ENCODE measurements around the gene WFIKKN1.
A peak's percentile ranks its signal among the peaks of the same experiment; 100 is the strongest.

Gene WFIKKN1

DNA sequence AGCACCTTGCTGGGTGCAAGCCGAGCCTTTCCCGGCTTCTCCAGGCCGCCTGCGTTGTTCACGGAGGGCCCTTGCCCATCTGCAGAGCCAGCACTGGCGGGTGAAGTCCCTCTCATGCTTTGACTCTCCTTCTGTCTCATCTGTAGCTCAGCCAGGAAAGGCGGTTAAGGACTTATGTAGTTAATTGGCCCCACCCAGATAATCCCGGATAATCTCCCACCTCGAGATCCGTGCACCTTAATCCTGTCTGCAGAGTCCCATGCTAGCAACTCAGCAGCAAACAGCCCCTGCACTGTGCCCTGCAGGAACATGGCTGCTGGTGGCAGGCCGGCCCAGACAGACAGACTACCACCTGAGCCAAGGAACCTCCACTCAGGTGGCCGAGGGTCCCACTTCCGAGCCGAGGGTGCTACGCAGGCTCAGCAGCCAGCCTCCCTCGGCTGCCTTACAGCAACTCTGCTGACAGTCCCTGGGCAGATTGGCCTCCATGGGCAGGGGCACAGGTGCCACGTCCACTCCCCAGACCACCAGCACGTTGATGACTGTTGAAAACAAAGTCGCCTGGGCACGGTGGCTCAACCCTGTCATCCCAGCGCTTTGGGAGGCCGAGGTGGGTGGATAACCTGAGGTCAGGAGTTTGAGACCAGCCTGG, 24.0 kb upstream of the WFIKKN1 start:
- no peak for DNase-seq
- TF ChIP-seq GATA1 (IDR thresholded peaks at IDR 0.05; ENCODE audit: low read depth, low read length): no peak
- TF ChIP-seq POLR2A (IDR thresholded peaks at IDR 0.05; ENCODE audit: low read length): no peak

- TF ChIP-seq GATA1 (IDR thresholded peaks at IDR 0.05; ENCODE audit: low read depth, low read length) (no peak), POLR2A (IDR thresholded peaks at IDR 0.05; ENCODE audit: low read length) (no peak)
- DNase-seq: no peak
Observed at GRCh38 chr16:608019-608418, 22.8 kb upstream of the WFIKKN1 start.

DNA sequence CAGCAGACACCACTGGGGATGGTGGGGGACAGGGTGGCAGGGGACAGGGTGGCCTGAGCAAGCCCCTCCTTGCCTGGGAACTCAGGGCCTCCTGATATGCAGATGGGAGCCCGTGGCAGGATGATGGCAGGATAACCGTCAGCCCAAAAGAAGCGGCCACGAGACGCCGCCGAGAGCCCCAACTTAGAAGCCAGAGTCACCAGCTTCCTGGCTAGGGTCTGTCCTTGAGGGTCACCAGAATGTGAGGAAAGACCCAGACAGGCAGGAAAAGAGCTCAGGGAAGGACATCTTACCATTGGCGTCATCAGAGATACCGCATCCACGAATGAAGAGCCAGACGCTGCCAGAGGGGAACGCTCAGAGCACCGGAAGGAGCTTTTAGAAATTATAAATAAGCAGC, 21.5 kb upstream of the WFIKKN1 start:
- TF ChIP-seq POLR2A (IDR thresholded peaks at IDR 0.05; ENCODE audit: low read length): no peak
- no peak for TF ChIP-seq GATA1 (IDR thresholded peaks at IDR 0.05; ENCODE audit: low read depth, low read length)
- DNase-seq: no peak

- DNase-seq: no peak
- TF ChIP-seq GATA1 (IDR thresholded peaks at IDR 0.05; ENCODE audit: low read depth, low read length) (no peak), POLR2A (IDR thresholded peaks at IDR 0.05; ENCODE audit: low read length) (no peak)
Observed at GRCh38 chr16:609984-610383, 20.8 kb upstream of the WFIKKN1 start.

- TF ChIP-seq GATA1 (IDR thresholded peaks at IDR 0.05; ENCODE audit: low read depth, low read length): no peak
- TF ChIP-seq POLR2A (IDR thresholded peaks at IDR 0.05; ENCODE audit: low read length): no peak
- DNase-seq: peak; percentile 50 to 65
Observed at GRCh38 chr16:610513-611381, 20.0 kb upstream of the WFIKKN1 start.

GRCh38 chr16:615122-615521, 15.7 kb upstream of the WFIKKN1 start:
- no peak for TF ChIP-seq GATA1 (IDR thresholded peaks at IDR 0.05; ENCODE audit: low read depth, low read length)
- TF ChIP-seq POLR2A (IDR thresholded peaks at IDR 0.05; ENCODE audit: low read length): no peak
- DNase-seq: no peak

GRCh38 chr16:616733-617586, 13.8 kb upstream of the WFIKKN1 start:
- no peak for DNase-seq
- TF ChIP-seq POLR2A (IDR thresholded peaks at IDR 0.05; ENCODE audit: low read length) (no peak), GATA1 (IDR thresholded peaks at IDR 0.05; ENCODE audit: low read depth, low read length) (no peak)

- TF ChIP-seq GATA1 (IDR thresholded peaks at IDR 0.05; ENCODE audit: low read depth, low read length) (no peak), POLR2A (IDR thresholded peaks at IDR 0.05; ENCODE audit: low read length) (no peak)
- DNase-seq: no peak
Observed at GRCh38 chr16:617855-618254, 12.9 kb upstream of the WFIKKN1 start.

GRCh38 chr16:619476-620100, 11.2 kb upstream of the WFIKKN1 start:
- no peak for DNase-seq
- TF ChIP-seq POLR2A (IDR thresholded peaks at IDR 0.05; ENCODE audit: low read length) (no peak), GATA1 (IDR thresholded peaks at IDR 0.05; ENCODE audit: low read depth, low read length) (no peak)

GRCh38 chr16:620700-621525, 9.9 kb upstream of the WFIKKN1 start:
- no peak for TF ChIP-seq GATA1 (IDR thresholded peaks at IDR 0.05; ENCODE audit: low read depth, low read length)
- no peak for DNase-seq

GRCh38 chr16:621526-622105, 9.2 kb upstream of the WFIKKN1 start:
- TF ChIP-seq POLR2A (IDR thresholded peaks at IDR 0.05; ENCODE audit: low read length): no peak
- no peak for TF ChIP-seq GATA1 (IDR thresholded peaks at IDR 0.05; ENCODE audit: low read depth, low read length)

DNA sequence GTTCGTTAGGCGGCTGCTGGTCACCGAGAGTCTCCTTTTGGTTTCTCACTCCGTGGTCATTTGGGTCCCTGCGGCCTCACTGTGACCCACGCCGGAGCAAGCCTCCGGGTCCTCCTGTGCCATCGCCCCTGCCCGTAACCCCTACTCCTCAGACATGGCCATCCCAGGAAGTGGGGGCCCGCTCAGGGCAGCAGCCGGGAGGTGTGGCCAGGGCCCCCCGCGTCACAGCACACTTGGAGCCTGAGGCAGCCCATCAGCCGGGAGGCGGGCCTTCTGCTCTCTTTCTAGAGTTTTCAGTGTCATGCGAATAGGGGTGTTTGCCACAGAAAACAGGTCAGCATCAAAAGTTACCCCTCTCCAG, 7.9 kb upstream of the WFIKKN1 start:
- TF ChIP-seq POLR2A (IDR thresholded peaks at IDR 0.05; ENCODE audit: low read length) (no peak), GATA1 (IDR thresholded peaks at IDR 0.05; ENCODE audit: low read depth, low read length) (no peak)
- no peak for DNase-seq

More at GRCh38 chr16:621526-622105, 9.2 kb upstream of the WFIKKN1 start:
- no peak for DNase-seq
